Activated naive CD8-positive, alpha-beta T cell treated with anti-CD3 and anti-CD28 coated beads, Interleukin-2, amount 50 U/mL, for 16 hours (primary cell): Measurements from ENCODE around the gene RHOH.
"Not testable (repeated sequence)": the region's sequence is repeated elsewhere in the genome, so short reads cannot be mapped to it uniquely, and the experiment has no call there.

Experiments
- DNase-seq: peaks from one replicate; pipeline ENCODE4 v3.0.0-alpha.2; 2020; ENCODE audit warnings: low read depth, low spot score

Gene RHOH, protein sequence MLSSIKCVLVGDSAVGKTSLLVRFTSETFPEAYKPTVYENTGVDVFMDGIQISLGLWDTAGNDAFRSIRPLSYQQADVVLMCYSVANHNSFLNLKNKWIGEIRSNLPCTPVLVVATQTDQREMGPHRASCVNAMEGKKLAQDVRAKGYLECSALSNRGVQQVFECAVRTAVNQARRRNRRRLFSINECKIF

GRCh38 chr4:40196724-40197281, at the start of gene RHOH:
Gene RHOH, plus strand, starts transcription at chr4:40197031. Its CDS starts 46,356 bp downstream, at chr4:40243387.
- DNase-seq = peak; percentile 56

GRCh38 chr4:40147490-40147889, 49.3 kb upstream of the RHOH start:
- not testable (repeated sequence) for DNase-seq

- DNase-seq = peak; percentile 56
These were observed 46.9 kb upstream of the RHOH start for GRCh38 chr4:40149960-40150385.

GRCh38 chr4:40150932-40151331, 45.9 kb upstream of the RHOH start:
- DNase-seq = no peak

GRCh38 chr4:40152637-40153036, 44.2 kb upstream of the RHOH start:
- no peak for DNase-seq

DNA sequence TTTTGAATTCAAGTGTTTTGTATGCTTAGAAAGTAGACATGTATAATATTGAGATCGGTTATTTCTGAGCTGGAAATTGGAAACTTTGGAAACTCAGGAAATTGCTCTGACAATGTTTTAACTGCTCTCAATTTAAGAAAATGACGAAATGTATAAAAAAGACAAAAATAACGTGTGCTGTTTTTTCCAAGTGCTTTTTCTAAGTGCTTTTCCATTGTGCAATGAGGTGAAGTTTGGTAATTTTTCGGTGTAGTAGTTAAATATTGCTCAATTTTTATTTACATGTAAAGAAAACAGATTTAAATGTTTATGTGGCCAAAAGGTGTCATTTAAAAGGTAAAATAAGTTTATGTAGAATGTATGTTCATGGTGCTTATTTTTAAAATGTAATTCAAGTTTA, 39.4 kb upstream of the RHOH start:
- DNase-seq = no peak

DNA sequence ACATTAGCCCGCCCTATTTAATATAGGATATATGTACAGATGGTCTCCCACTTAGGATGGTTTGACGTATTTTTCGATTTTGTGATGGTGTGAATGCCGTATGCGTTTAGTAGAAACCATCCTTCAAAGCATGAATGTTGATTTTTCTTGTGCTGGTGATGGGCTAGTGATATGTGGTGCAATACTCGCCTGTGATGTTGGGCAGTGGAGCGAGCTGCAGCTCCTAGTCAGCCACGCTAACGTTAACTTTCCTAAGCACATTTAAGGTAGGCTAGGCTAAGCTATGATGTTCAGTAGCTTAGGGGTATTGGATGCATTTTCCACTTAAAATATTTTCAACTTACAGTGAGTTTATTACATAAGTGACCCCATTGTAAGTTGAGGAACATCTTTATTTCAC, 36.6 kb upstream of the RHOH start:
- no peak for DNase-seq

DNA sequence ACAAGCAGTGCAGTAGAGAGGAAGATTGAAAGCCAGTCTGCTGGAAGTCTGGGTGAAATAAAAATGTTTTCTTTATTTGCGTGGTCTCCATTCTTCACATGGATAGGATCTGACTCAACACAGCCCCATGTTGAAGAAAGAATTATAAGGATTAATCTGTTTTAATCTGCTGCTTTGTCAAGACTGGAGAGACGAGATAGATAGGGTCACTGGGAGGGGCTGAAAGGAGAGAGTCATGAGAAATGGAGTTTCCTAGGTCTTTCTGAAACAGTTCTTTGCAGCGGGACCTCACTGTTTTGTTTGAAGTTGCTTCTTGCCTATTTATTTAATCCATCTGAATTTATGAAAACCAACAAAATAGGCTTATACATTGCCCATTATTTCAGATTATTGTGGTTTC, 32.4 kb upstream of the RHOH start:
- no peak for DNase-seq

GRCh38 chr4:40165916-40166315, 30.9 kb upstream of the RHOH start:
- DNase-seq = no peak

DNA sequence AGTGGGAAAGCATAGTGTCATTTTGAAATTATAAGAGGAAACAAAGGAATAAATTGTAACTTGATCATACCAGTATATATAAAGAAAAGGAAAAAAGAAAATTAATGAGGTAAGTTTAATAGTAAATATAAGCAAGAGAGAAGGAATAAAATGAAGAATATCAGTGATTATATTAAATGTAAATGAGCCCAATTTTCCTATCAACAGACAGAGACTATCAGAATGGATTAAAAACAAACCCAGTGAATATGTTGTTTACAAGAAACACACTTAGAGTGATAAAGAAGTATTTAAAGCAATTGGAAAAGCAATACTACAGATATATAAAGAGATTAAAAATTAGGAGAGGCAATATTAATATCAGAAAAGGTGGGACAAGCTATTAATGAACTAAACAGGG, 28.8 kb upstream of the RHOH start:
- DNase-seq = no peak

- DNase-seq = no peak
These were observed 26.2 kb upstream of the RHOH start for GRCh38 chr4:40170588-40170987.

GRCh38 chr4:40173470-40173875, 23.4 kb upstream of the RHOH start:
- DNase-seq = no peak

- DNase-seq = no peak
These were observed 20.2 kb upstream of the RHOH start for GRCh38 chr4:40176602-40177001.

DNA sequence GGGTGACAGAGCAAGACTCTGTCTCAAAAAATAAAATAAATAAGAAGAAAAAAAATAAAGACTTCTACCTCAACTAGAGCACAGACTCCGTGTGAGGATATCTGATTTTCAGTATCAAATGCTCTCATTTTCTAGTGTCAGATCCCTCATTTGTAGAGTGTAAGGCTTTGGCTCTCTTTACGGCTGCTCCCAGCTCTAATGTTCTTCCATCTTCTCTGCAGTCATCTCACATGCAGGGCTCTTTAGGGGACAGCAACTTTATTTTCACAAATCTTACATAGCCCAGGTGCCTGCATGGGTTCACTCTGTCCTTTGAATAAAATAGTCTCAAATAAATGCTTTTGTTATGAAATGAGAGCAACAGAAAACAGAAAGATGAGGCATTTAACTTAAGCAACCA, 19.2 kb upstream of the RHOH start:
- no peak for DNase-seq

DNA sequence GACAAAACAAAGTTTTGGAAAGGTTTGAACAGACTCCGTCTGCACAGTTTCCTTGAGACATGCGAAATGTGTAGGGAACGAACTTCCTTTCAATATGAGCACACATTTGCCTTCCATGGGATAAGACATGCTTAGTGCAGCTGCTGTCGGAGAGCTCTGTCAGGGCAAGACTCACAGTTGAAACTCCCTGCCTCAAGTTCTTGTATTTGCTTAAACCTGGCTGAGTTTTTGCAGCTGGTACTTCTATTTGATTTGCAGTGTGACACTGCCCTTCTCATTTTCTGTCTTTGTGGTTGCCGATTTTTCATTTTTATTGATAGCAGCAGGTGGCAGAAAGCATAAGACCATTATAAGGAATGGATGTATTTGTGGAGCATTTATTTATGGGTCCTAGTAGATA, 18.2 kb upstream of the RHOH start:
- no peak for DNase-seq

GRCh38 chr4:40179360-40179759, 17.5 kb upstream of the RHOH start:
- DNase-seq = no peak

DNA sequence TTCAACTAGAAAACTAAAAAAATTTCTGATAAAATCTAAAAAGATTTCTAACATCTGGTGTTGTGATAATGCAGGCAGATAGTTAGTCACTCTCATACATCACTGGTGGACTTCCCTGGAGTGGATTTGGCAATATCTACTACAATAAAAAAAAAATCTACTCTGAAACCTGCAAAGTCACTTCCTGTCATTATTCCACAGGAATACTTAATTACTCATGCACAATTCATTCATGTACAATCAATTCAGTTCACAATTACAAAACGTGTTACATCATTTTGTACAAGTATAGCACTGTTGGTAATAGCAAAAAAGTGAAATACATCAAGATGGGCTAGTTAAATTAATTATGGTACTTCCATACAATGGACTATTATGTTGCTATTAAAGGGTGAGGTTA, 16.5 kb upstream of the RHOH start:
- DNase-seq = no peak

GRCh38 chr4:40182001-40182400, 14.8 kb upstream of the RHOH start:
- DNase-seq = no peak

GRCh38 chr4:40182954-40183353, 13.9 kb upstream of the RHOH start:
- DNase-seq = no peak

DNA sequence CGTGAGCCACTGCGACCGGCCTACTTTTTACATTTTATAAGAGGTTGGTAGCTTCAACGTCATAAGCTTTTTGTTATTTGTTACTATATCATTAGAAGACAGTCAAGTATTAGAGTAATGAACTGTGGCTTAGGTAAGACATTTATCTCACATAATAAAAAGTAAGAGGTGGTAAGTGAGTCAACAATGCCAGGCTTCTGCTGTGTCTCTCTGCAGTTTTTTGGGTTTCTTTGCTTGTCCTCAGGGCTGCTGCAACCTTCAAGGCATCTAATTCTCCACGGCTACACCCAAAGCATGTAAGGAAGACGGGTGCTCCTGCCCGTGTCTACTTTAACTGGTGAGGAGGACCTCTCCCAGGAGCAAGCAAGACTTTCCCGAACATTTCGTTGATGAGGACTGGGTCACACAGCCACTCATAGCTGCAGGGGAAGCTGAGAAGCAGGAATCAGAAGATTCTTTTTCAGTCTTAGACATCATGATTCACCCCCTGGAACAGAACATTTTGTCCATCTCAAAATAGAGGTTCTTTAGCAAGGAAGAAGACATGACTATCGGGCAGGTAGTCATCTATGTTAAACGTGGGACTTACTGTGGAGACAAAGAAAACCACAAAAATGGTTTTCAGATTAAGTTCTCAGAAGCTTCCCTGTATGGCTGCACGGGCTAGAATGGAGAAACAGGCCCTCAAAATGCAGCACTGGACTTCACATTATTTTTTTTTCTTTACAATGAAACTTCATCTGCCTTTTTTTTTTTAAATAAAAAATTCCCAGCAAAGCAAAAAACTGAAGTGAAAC, 13.0 kb upstream of the RHOH start:
- no peak for DNase-seq

DNA sequence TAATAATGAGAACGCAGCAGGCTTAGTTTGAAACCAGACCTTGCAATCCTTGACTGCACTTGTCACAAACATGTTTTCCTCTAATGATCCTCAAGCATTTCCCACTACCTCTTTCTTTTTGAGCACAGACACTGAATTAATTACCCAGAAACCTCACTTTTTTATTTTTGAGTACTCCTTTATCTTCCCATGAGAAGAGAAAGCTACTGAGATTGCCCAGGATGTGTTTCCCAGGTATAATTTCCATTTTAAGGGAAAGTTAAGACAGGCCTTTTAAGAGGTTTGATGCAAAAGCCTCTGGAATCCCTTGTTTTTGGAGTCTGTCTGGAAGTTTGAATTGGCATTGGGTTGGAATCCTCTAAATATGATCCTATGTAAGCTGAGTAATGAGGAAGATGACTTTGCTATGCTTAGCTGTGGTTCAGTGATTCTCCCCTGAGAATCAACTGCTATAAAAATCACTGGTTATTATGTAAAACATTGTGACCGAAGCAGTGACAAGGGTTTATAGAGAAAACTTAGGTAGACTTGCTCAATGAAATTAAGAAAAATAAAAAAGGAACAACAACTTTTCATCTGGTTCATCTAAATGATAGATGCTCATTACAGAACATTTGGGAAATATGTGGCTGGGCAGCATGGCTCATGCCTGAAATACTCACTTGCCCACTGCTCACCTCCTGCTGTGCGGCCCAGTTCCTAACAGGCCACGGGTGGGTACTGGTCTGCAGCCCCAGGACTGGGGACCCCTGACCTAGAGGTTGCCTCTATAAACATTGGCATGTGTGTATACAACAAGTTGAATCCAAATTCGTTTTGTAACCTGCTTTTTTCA, 10.8 kb upstream of the RHOH start:
- DNase-seq = no peak

GRCh38 chr4:40186665-40187014, 10.2 kb upstream of the RHOH start:
- no peak for DNase-seq
